Peyer's patch (tissue), 4 donors: ENCODE results near the gene LRIT2.

Experiments
- POLR2A ChIP-seq, 2 donors: fragments of 450-650 bp; IDR thresholded peaks; one replicate each; pipeline ENCODE4 v1.5.1; 2017; ENCODE audit warnings: antibody characterized with exemption in 2 of 2, mild to moderate bottlenecking in 2 of 2, moderate library complexity in 2 of 2
- TF ChIP-seq, protein P1 (sequence below), 6 experiments: fragments of 450-650 bp in 4 of 6; fragments of 200-600 bp in 2 of 6; sonication (generic) in 1 of 6; IDR thresholded peaks; one replicate each; pipeline ENCODE4 v1.5.1; 2017 to 2019; ENCODE audit warnings: antibody characterized with exemption in 6 of 6, mild to moderate bottlenecking in 3 of 6, moderate library complexity in 1 of 6

DNA sequence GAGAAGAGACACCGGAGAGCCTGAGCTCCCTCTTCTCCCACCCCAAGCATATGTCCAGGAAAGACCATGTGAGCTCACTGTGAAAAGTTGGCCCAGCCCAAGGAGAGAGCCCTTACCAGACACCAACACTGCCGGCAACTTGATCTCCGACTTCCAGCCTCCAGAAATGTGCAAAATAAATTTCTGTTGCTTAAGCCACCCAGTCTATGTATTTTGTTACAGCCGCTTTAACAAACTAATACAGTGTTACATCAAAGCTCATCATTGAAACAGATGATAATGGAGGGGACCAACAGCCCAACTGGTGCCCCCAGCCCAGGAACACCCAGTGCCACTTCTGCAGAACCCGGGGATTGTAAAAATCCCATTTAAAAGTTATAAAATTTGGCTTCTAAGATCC, 38.4 kb upstream of the LRIT2 start:
- TF ChIP-seq, protein P1, sequence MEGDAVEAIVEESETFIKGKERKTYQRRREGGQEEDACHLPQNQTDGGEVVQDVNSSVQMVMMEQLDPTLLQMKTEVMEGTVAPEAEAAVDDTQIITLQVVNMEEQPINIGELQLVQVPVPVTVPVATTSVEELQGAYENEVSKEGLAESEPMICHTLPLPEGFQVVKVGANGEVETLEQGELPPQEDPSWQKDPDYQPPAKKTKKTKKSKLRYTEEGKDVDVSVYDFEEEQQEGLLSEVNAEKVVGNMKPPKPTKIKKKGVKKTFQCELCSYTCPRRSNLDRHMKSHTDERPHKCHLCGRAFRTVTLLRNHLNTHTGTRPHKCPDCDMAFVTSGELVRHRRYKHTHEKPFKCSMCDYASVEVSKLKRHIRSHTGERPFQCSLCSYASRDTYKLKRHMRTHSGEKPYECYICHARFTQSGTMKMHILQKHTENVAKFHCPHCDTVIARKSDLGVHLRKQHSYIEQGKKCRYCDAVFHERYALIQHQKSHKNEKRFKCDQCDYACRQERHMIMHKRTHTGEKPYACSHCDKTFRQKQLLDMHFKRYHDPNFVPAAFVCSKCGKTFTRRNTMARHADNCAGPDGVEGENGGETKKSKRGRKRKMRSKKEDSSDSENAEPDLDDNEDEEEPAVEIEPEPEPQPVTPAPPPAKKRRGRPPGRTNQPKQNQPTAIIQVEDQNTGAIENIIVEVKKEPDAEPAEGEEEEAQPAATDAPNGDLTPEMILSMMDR (IDR thresholded peaks at IDR 0.05) = no peak
- no peak for TF ChIP-seq POLR2A (IDR thresholded peaks at IDR 0.05)
